Stimulated activated CD4-positive, alpha-beta T cell treated with anti-CD3 and anti-CD28 coated beads, Interleukin-12 subunit alpha, Interleukin-12 subunit beta, amount 100 ng/mL, for 24 hours (primary cell): Measurements from ENCODE around the gene CLCA4.

Experiments
- DNase-seq, 2 experiments: peaks; one replicate each; pipeline ENCODE4 v3.0.0-alpha.2; 2020; ENCODE audit warnings: low read depth in 2 of 2

The CLCA4 gene

GRCh38 chr1:86618358-86618757 is 71.5 kb downstream of the CLCA4 start:
- DNase-seq, result no peak

GRCh38 chr1:86619313-86619712 is 72.4 kb downstream of the CLCA4 start:
- DNase-seq, result no peak

GRCh38 chr1:86621286-86621685 is 74.4 kb downstream of the CLCA4 start:
- no peak for DNase-seq
